ENCODE results near the gene NUP43. TPM values are rescaled to one million over a fixed set of nuclear protein-coding genes. Genes with fewer than 3 reads are reported as not detected.
A peak's percentile ranks its signal among the peaks of the same experiment; 100 is the strongest.

NUP43 gene
- polyA plus RNA-seq, 2 of the 4 experiments (the other 2 are of a cell fraction), result 20.0 to 40.3 TPM

GRCh38 chr6:149771925-149772324, 25.6 kb upstream of the NUP43 start:
- ChIA-PET POLR2A (no interaction called here), CTCF (no interaction called here)
- Histone ChIP-seq H3K9me3 (no peaks in the 10 kb centered on the region), H3K4me2 (no peak overlapping the region), H3K4me1 (peaks cover 5% of the 10 kb centered on the region; the same call in 1 of the 3 replicates), H3K4me3 (no peak overlapping the region), H3K27ac (no peak overlapping the region)
- FAIRE-seq (no peak), ATAC-seq (no peak), DNase-seq (ENCODE audit: low read depth in 1 of 2, low spot score in 1 of 2) (no peak)
- 91% methylated on average over 6 of the region's 6 CpGs for WGBS (ENCODE audit: missing lambda C conversion rate)
- no peak for TF ChIP-seq E2F6 (IDR thresholded peaks at IDR 0.05; ENCODE audit: borderline replicate concordance, low read depth)
- no peak for TF ChIP-seq HMGXB4 (CRISPR knock-in tag; IDR thresholded peaks at IDR 0.05; ENCODE audit: borderline replicate concordance)
- TF ChIP-seq HEYL (CRISPR knock-in tag; IDR thresholded peaks at IDR 0.05), result no peak
- no peak for TF ChIP-seq HOXA7 (CRISPR knock-in tag; IDR thresholded peaks at IDR 0.05)
- no peak for TF ChIP-seq EHF (CRISPR knock-in tag; IDR thresholded peaks at IDR 0.05)
- TF ChIP-seq HDAC2 (IDR thresholded peaks at IDR 0.05), result no peak
- no peak for TF ChIP-seq ZNF302 (CRISPR knock-in tag; IDR thresholded peaks at IDR 0.05)
- TF ChIP-seq KDM5A (IDR thresholded peaks at IDR 0.05), result no peak
- TF ChIP-seq JUN (IDR thresholded peaks at IDR 0.05), result no peak
- TF ChIP-seq SMC3 (IDR thresholded peaks at IDR 0.05), result no peak
- TF ChIP-seq ZFP36 (IDR thresholded peaks at IDR 0.05; ENCODE audit: borderline replicate concordance, partially characterized antibody), result no peak

- no peak overlapping the region for H3K4me3 ChIP-seq
- no peak for DNase-seq (ENCODE audit: low read depth in 1 of 2, low spot score in 1 of 2)
- FAIRE-seq, result no peak
- peaks cover 5% of the 10 kb centered on the region; the same call in 1 of the 3 replicates for H3K4me1 ChIP-seq
- H3K4me2 ChIP-seq, result no peak overlapping the region
- no peak for ATAC-seq
- H3K27ac ChIP-seq, result no peak overlapping the region
- ChIA-PET CTCF (interaction anchor here (0.6 kb wide), 2 partner anchors 37 to 889 kb away, joined by 3 to 4 read pairs; no protein-coding TSS in a partner anchor), POLR2A (no interaction called here)
- 97% methylated on average over 3 of the region's 3 CpGs for WGBS (ENCODE audit: missing lambda C conversion rate)
- TF ChIP-seq MAFK (IDR thresholded peaks at IDR 0.05; ENCODE audit: partially characterized antibody), result peak; percentile 10
- TF ChIP-seq HOXB13 (CRISPR knock-in tag; IDR thresholded peaks at IDR 0.05; ENCODE audit: low read depth), result no peak
- H3K9me3 ChIP-seq, result peaks cover 4% of the 10 kb centered on the region
Measured at GRCh38 chr6:149771185-149771584, 24.9 kb upstream of the NUP43 start.

- DNase-seq (ENCODE audit: low read depth in 1 of 2, low spot score in 1 of 2) (no peak), ATAC-seq (no peak), FAIRE-seq (no peak)
- TF ChIP-seq HOXB13 (CRISPR knock-in tag; IDR thresholded peaks at IDR 0.05; ENCODE audit: low read depth), result no peak
- no peak for TF ChIP-seq MYC (IDR thresholded peaks at IDR 0.05; ENCODE audit: borderline replicate concordance, low read length)
- no peak for TF ChIP-seq FOSL2 (IDR thresholded peaks at IDR 0.05)
- no peak for TF ChIP-seq FOSL2 (CRISPR knock-in tag; IDR thresholded peaks at IDR 0.05)
- no peak for TF ChIP-seq NFE2L2 (conservative IDR thresholded peaks at IDR 0.05; ENCODE audit: low read length)
- TF ChIP-seq JUN (IDR thresholded peaks at IDR 0.05), result no peak
- TF ChIP-seq POLR2AphosphoS2 (conservative IDR thresholded peaks at IDR 0.05; ENCODE audit: low read length), result no peak
- no peak for TF ChIP-seq HDAC2 (IDR thresholded peaks at IDR 0.05)
- TF ChIP-seq MAFK (IDR thresholded peaks at IDR 0.05; ENCODE audit: partially characterized antibody), result no peak
- no peak for TF ChIP-seq CBX2 (IDR thresholded peaks at IDR 0.05; ENCODE audit: borderline replicate concordance, low read depth)
- no peak overlapping the region for H3K27ac ChIP-seq
- H3K4me3 ChIP-seq, result no peak overlapping the region
- peaks cover 9% of the 10 kb centered on the region for H3K9me3 ChIP-seq
- peaks cover 5% of the 10 kb centered on the region; the same call in 1 of the 3 replicates for H3K4me1 ChIP-seq
- POLR2A ChIA-PET, result no interaction called here
- CTCF ChIA-PET, result interaction anchor here (1.3 kb wide), 1 partner anchor 46 kb away, joined by 4 read pairs; no protein-coding TSS in a partner anchor
- WGBS (ENCODE audit: missing lambda C conversion rate), result 97% methylated on average over 2 of the region's 2 CpGs
- H3K4me2 ChIP-seq, result no peak overlapping the region
Measured at GRCh38 chr6:149769676-149770075, 23.3 kb upstream of the NUP43 start.
